ENCODE results near the gene NAIF1.

Gene NAIF1

DNA sequence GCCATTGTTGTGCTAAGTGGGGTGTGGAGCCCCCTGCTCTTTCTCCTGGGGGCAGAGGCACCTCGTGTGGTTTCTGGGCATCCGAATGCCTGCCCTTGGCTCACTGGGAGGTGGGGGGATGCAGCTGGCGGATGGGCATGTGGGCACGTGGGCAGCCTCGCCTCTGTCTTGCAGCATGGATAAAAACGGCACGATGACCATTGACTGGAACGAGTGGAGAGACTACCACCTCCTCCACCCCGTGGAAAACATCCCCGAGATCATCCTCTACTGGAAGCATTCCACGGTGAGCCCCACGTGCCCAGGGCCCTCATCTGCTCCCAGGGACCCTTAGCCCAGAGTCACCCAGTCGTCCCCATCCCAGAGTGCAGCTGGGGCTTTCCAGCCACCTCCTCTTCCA, 35.1 kb upstream of the NAIF1 start:
- DNase-seq (ENCODE audit: low spot score): no peak

DNA sequence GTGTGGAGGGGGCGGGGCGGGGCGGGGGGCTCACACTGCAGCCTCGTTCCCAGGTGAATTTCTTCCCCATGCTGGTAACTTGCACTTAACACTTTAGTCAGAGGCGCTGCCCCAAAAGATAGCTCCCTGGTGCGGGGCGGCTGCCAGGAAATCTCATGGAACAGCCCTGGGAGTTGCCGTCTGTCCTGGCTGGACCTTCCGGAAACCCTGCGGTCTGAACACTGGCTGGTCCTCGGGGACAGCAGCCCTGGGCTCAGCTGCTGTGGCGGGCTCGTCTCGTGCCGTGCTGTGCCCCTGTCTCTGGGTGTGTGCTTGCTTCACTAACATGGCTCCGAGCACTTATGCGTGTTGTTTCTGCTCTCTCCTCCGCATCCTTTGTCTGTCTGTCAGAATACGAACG, 34.6 kb upstream of the NAIF1 start:
- DNase-seq (ENCODE audit: low spot score): no peak

DNA sequence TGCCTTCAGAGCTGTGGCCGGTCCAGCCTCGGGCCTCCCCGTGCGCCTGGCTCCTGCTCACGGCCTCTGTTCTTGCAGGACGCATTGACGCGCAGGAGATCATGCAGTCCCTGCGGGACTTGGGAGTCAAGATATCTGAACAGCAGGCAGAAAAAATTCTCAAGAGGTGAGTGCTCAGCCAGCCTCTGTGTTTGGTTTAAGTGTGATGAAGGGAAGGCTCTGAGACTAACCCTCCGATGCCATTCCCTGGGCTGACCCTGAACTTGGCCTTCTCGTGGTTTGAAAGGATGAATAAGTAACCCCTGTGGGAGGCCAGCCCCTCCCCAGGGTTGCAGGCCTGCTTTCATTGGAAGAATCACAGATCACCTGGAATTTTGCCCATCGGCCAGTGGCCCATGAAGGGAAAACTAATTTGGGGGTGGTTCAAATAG, 34.1 kb upstream of the NAIF1 start:
- DNase-seq (ENCODE audit: low spot score): no peak

DNA sequence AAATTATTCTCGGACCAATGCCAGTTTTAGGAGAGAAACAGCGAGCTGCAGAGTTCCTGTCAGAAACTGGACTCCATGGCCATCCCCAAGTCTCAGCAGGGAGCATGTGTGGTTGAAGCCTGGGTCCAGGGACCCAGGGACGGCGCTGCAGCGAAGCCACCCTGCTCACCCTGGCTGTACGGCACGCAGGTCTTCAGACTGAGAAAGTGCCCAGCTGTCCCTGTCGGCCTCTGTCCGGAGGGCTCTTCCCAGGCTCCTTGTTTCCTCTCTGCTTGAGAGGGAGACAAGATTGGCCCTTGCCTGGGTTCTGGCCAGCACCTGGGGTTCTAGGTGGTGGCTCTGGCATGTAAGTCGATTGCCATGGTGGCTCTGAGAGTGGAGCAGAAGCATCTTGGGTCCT, 33.5 kb upstream of the NAIF1 start:
- DNase-seq (ENCODE audit: low spot score): no peak

DNA sequence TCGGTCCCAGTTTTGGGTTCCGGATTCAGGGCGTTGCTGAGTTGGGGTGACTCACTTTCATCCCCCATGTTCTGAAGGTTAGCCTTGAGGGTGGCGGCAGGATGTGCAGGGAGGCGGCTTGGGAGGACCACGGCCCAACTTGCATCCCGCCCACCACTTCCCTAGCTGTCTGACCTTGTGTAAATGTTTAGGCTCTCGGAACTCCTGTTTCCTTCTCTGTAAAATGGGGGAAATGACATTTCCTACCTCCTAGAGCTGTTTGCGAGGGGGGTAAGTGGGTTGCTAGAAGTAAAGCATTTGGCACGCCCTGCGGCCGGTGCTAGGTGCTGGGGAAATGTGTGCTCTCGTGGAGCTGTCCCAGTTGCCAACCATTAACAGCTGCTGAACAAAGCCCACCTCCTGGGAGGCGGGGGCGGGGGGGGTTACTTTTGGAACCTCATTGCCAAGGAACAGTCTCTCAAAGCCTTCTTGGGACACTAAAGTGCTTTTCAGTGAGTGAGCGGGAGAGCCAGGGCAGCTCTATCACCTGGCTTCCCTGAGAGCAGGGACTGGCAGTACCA, 32.9 kb upstream of the NAIF1 start:
- no peak for DNase-seq (ENCODE audit: low spot score)

DNA sequence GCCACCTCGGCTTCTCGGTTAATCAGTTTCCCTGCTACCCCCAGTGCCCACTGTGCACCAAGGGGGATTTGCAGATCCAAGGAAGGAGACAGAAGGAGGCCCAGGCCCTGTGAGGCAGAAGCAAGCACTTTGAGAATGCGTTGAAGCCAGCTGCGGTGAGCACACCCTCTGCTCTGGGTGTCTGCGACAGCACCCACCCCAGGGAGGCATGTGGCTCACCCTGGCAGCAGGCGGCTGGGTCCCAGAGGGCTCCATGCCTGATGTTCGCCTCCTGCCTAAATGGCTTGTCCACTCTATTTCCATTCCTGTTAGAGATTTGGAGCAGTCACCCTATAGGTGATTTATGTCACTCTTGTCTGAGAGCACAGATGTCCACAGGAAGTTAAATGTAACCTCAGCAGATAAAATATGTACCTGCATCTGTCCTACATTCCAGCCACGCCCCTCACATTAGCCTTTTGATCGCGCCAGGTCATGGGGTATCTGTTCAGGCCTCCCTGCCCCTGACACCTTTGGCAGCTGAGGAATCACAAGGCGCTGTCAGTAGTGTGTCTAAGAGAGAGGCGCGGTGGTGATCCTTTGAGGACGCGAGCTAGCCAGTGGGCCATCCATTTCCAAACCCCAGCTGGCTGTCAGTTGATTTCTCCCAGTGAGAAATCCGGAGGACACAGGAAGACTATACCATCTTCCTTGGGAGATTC, 32.3 kb upstream of the NAIF1 start:
- no peak for DNase-seq (ENCODE audit: low spot score)

DNA sequence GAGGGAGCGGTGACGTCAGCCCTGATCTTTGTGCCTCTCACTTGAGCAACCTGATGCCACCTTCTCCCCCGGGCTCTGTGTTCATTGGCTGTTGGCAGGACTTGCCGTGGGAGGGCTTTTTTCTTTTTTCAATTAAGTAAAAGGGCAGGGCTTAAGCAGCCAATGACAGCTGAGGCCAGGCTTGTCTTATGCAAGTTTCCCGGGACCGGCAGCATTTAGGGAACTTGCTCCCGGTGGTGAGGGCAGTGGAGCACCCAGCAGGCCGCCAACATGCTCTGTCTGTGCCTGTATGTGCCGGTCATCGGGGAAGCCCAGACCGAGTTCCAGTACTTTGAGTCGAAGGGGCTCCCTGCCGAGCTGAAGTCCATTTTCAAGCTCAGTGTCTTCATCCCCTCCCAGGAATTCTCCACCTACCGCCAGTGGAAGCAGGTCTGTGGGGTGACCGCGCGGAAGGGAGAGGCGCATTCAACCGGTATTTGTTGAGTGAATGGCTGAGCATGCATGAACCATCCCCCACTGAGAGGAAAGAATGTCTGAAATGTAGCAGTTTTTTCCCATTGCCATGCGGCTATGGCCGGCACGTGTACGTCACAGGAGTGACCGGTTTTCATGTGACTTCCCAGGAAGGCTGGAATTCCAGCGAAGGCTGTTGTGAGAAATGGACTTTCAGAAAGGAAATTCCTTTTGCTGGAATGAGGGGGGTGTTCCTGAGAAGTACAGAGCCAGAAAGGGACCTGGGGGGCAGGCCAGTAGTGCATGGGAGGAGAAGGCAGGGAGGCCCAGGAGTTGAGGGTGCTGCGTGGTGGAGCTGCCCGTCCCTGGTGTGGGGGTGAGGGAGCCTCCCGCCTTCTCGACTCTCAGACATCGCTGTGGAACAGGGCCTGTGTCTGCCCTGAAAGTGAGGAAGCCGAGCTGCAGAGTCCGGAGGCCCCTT, 31.4 kb upstream of the NAIF1 start:
- no peak for DNase-seq (ENCODE audit: low spot score)

DNA sequence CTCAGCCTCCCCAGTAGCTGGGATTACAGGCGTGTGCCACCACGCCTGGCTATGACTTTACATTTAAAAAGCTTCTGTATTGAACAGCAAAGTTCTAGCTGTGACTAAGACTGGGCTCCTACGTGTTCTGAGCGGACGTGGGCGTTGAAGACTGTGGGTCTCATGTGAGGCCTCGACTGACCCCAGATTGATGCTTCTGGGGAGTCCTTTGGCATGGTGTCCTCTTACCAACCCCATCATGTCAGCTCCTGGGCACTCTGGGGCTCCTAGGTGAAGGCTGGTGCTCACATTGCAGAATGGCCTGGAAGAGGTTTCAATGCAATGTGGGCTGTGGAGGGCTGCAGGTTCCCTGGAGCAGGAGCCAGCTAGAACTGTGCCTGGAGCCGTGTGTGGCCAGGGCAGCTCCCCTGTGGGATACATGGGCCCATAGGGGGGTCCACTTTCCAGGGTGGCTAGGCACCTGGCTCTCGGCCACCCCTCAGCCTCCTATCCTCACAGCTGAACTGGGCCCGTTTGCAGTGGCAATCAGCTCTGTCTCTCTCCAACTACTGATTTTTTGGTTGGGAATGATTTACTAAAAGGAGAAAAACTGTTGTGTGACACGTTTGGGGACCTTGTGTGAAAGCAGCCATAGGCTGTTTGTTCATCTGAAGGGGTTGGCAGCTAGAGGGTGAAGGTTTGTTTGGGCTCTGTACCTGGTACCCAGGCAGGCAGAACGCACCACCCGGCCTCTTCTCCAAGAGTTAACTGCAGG, 30.6 kb upstream of the NAIF1 start:
- DNase-seq (ENCODE audit: low spot score): no peak

DNA sequence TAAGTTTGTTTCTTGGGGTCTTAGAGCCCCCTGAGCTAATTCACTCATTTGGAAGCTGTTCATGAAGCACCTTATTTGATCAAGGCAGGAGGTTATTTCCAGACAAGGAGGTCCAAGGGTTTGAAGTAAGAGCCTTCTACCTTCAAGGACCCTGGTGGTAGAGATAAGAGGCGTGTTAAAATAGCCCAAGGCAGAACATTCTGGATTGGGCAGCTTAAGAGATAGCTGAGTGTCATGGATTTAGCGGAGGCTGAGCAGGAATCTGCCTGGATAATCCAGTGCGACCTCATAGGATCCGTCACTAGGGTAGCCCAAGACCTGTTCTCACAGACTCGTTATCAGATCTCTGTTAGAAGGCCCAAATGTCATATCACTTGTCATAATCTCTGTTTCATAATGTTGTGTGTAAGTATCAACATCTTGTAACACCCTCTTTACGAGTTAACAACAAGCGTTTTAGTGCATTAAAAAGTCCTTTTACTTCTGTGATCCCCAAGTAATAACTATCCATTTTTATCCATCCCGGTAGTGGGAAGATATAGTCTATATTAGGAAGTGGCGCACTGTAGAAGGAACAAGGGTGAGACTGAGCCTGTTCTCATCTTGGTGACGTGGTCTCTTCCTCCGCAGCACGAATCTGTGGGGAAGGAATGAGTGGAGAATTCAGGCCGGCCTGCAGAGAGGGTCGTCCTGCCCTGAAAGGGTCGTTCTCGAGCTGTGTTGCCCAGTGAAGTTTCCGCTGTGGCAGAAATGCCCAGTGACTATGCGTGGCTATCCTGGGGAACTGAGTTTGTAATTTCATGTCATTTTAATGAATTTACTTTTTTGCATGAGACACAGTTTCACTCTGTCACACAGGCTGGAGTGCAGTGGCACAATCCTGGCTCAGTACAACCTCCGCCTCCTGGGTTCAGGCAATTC, 29.8 kb upstream of the NAIF1 start:
- no peak for DNase-seq (ENCODE audit: low spot score)

DNA sequence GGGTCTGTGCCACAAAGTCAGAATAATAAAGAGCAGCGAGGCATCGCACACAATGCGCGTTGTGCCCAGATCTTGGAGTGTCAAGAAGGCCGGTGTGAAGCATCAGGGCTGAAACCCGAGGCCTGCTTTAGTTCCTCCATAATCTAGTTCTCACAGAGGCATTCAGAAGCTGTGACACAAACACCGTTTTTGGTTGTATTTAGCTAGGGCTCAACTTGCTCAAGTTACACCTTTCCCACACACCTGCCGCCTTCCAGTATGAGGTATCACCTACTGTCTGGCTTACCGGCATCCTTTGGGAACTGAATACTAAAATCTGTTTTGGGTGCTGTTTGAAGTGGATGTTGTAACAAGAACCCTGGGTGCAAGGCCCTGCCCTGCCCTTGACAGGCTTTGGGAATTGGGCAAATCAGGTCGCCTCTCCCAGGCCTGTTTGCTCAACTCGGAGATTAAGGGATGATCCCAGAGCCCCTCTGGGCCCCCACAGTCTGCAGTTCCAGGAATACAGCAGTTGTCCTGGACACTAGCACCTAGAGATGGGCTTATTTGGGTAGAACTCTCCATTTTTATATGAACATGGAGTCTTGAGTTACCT, 27.9 kb upstream of the NAIF1 start:
- no peak for DNase-seq (ENCODE audit: low spot score)

DNA sequence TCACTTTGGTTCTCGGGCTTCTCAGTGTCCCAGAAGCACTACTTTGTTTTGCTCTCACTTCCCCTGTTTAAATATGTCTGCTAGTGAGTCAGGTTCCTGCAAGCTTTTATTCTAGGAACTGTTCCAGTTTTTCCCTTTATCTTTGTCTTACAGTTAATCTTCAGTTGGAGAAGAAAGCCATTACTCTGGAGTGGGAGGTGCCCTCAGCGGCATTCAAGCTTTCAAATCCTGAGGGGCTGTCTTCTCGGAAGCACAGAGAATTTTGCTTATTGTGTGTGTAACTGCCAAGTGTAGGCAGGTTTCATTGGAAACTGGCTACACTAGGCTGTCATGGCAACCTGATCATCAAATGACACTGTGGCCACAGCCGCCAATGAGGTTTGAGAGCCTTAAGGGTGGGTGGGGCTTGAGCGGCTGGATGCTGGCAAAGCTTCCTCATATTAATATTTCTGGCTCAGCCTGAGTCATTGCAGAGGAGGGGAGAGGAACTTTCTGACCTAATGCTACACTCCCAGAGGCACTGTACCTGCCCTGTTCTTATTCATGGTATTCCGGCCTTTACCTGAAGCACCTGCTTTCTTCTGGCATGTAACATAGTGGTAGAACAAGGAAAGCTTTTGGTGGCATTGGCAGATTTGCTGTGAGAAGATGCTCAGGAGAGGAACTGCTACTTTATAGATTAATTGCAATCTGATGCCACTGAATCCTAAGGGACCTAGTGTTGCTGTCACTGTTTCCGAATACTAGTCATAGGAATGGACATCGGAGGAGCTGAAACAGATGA, 27.2 kb upstream of the NAIF1 start:
- DNase-seq (ENCODE audit: low spot score): peak; percentile 85

DNA sequence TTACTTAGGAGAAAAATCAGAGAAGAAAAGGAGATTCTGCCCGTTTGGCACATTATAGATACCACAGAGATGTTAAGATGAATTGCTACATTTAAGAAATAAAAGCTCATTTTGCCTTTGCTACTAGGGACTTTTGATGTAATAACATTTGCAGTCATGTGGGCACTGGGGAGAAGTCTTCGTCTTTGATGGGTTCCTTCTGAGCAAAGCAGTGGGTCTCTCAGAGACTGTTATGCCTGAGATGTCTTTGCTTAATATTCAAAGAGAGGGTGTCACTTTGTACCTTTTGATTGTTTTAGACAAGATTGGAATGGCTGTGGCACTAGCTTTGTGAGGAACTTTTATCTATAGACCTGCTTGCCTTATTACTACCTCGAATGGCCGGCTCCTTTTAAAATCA, 25.9 kb upstream of the NAIF1 start:
- no peak for DNase-seq (ENCODE audit: low spot score)

DNA sequence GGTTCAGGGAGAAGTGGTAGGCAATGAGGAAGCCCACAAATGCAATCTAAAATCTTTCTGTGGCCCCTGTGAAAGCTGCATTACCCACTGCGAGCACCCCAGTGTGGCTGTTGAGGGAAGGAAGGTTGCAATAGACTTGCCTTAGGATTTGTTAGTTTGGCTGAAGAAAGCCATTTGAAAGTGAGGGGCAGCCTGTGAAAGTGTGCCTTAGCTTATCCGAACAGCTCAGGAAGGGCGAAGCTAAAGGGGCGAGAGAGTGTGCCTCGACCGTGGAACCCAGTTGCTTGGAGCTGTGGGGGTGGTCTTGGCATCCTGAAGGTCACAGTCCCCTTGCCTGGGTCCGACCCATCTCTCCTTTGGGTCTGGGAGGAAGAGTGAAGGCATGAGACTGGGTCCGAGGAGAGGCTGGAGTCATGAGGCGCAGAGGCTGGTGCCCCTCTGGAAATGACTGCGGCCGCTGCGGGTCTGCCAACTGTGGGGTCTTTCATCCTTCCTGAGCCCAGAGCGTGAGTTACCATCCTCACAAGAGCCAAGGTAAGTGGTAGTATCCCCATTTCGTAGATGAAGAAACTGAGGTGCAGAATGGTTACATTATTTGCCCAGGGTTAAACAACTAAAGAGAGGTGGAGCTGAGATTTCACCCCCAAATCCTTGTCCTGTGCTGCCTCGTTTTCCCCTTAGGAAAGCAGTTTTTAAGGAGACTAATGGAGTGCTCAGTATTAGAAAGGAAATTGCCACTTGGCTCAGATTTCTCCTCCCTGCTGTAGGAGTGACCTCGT, 25.3 kb upstream of the NAIF1 start:
- no peak for DNase-seq (ENCODE audit: low spot score)

DNA sequence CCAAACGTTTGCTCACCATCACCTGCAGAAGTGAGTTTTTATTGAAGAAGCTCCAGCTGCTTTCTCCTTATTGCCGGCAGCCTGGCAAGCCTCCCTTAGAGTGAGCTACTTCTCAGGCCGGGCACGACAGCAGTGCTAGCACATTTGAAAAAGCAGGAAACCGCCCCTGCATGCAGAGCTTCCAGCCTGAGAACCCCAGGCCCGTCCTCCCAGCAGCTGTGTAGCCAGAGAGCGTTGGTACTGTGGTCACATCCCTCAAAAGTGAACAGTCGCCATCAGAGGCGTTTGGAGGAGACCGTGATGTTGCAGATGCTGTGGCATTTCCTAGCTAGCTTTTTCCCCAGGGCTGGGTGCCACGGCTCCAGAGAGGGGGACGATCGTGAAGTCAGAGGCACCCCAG, 24.5 kb upstream of the NAIF1 start:
- DNase-seq (ENCODE audit: low spot score): no peak

DNA sequence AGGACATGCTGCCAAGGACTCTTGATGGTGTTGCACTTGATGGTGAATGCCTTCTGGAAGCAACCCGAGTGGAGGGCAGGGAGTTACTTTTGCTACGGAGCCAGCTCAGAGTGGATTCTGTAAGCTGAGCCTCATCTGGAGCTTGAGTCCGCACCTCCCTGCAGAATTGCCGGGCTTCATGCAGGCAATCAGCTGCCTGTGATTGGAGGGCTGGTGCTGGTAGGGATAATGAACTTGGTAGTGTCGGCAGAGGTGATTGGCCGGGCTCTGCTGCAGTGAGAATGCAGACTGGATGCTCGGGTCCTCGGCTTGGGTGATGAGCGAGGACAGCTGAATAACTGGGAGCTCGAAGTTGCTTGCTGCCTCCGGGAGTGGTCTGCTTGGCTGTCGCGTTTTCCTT, 24.0 kb upstream of the NAIF1 start:
- no peak for DNase-seq (ENCODE audit: low spot score)

DNA sequence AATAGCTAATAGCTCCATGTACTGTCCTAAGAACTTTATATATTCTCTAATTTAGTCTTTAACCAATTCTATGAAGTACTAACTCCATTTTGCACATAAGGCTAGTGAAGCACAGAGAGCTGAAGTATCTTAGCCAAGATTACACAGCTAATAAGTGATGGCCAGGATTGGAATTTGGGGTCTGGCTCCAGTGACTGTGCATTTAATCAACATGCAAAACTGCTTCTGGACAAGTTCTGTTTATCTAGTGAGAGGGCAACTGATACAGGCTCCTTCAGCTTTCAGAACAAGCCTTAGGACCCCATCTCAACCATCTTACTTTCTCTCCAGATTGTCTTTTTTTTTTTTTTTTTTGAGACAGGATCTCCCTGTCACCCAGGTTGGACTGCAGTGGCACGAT, 22.2 kb upstream of the NAIF1 start:
- no peak for DNase-seq (ENCODE audit: low spot score)

DNA sequence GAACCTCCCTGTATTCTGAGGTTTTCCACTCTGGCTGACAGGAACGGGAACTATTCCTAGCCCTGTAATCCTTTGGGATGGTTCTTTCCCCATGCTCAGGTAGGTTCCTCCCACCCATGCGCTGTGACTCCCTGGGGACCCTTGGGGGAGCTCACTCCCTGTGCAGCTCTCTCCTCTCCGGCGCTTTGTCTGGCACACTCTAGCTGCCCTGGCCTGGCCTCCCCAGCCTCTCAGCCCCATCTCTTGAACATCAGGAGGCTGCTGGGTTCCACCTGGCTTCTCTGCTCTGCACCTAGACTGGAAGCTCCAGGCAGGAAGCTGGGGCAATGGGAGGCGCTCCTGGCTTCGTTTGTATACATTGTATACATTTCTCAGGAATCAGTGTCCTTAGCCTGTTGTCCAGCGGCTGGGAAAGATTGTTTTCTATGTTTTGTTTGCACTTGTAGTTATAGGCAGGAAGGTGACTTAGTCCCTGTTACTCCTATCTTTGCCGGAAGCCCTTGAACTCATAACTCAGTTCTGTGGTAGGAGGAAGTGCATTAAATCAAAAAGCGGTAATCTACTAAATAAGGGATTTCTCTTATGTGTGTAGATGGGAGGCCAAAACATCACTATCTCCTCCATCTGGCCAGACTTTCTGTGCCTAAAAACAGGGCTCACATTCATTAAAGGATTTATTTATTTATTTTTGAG, 21.3 kb upstream of the NAIF1 start:
- DNase-seq (ENCODE audit: low spot score): no peak

DNA sequence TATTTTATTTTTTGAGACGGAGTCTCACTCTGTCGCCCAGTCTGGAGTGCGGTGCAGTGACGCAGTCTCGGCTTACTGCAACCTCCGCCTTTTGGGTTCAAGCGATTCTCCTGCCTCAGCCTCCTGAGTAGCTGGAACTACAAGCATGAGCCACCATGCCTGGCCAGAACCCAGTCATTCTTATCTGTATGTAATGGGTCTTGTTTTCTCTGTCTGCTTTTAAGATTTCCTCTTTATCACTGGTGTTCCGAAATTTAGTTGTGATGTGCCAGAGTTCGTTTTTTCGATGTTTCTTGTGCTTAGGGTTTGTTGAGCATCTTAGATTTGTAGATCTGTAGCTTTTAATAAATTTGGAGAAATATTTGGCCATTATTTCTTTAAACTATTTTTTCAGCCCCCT, 20.1 kb upstream of the NAIF1 start:
- DNase-seq (ENCODE audit: low spot score): no peak

DNA sequence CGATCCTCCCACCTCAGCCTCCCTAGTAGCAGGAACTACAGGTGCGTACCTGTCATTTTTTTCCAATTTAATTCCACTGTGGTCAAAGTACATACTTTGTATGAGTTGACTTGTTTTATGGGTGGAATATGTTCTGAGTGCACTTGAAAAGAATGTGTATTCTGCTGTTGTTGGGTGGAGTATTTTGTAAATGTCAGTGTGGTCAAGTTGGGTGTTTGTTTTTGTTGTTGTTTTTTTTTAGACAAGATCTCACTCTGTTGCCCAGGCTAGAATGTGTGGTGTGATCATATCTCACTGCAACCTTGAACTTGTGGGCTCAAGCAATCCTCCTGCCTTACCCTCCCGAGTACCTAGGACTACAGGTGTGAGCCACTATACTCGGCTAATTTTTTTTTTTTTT, 18.8 kb upstream of the NAIF1 start:
- no peak for DNase-seq (ENCODE audit: low spot score)

Measured in germinal center (tissue), 1 donor.